DND-41 (cell line): ENCODE results near the gene GLIPR1L2.

ENCODE experiments used
- CTCF ChIP-seq: IDR thresholded peaks from 2 replicates; pipeline ENCODE4 v1.5.1; 2012; ENCODE audit warnings: borderline replicate concordance, low read length, moderate library complexity, mild to moderate bottlenecking; ENCODE audit not compliant: poor library complexity, severe bottlenecking; ENCODE audit errors: extremely low read depth
- EZH2 ChIP-seq: IDR thresholded peaks from 3 replicates; pipeline ENCODE4 v1.6.1; 2012; ENCODE audit warnings: borderline replicate concordance, low read depth, mild to moderate bottlenecking, moderate library complexity, low read length, inconsistent platforms; ENCODE audit not compliant: severe bottlenecking

- TF ChIP-seq EZH2 (no peak), CTCF (no peak)
Measured at GRCh38 chr12:75341873-75342272, 49.0 kb upstream of the GLIPR1L2 start.
